Muscle of leg (tissue), 16 donors: ENCODE results near the gene IL1RAP. TPM values are rescaled to one million over a fixed set of nuclear protein-coding genes. Genes with fewer than 3 reads are reported as not detected.
"Not testable (repeated sequence)": the region's sequence is repeated elsewhere in the genome, so short reads cannot be mapped to it uniquely, and the experiment has no call there.

Experiments used
- DNase-seq: peaks from one replicate; pipeline ENCODE4 v3.0.0; 2013
- H3K27ac ChIP-seq: one replicate; pipeline ENCODE4 v1.5.1; 2013; ENCODE audit warnings: mild to moderate bottlenecking, low read length, control low read depth
- H3K27me3 ChIP-seq: one replicate; pipeline ENCODE4 v1.6.1; 2013; ENCODE audit warnings: low read length; ENCODE audit not compliant: control insufficient read depth, insufficient read depth
- H3K36me3 ChIP-seq: one replicate; pipeline ENCODE4 v1.6.1; 2013; ENCODE audit warnings: low read length; ENCODE audit not compliant: control insufficient read depth, insufficient read depth
- H3K4me1 ChIP-seq: one replicate; pipeline ENCODE4 v1.6.1; 2013; ENCODE audit warnings: low read length; ENCODE audit not compliant: control insufficient read depth, insufficient read depth
- H3K4me3 ChIP-seq: one replicate; pipeline ENCODE4 v1.5.1; 2013; ENCODE audit warnings: low read length, control low read depth
- H3K9me3 ChIP-seq: replicated peaks from 2 replicates; pipeline ENCODE4 v1.6.1; 2013; ENCODE audit warnings: low read depth, low read length; ENCODE audit not compliant: control insufficient read depth
- WGBS: methylation state at CpG from one replicate; pipeline ENCODE4 v1.1.5; 2013; ENCODE audit warnings: missing lambda C conversion rate; ENCODE audit not compliant: insufficient coverage; 5-methylcytosine and 5-hydroxymethylcytosine counted together
- long read RNA-seq, 11 donors: transcript quantifications; one replicate each; lab custom pipeline, GENCODE V29; 2026
- polyA plus RNA-seq, 8 donors: library from polyadenylated mRNA; unstranded; fragments of 120-200 nt; gene quantifications; one replicate each; pipeline versions ENCODE4 v1.2.1 to v1.2.3, GENCODE V29; 2013; ENCODE audit warnings: inconsistent platforms in 1 of 8, low replicate concordance in 1 of 8; ENCODE audit not compliant: insufficient read length in 8 of 8, insufficient read depth in 1 of 8
- total RNA-seq: library from RNA; stranded (reverse); fragments of 120-200 nt; gene quantifications from one replicate; pipeline ENCODE4 v1.2.4, GENCODE V29; 2013

IL1RAP gene, protein sequence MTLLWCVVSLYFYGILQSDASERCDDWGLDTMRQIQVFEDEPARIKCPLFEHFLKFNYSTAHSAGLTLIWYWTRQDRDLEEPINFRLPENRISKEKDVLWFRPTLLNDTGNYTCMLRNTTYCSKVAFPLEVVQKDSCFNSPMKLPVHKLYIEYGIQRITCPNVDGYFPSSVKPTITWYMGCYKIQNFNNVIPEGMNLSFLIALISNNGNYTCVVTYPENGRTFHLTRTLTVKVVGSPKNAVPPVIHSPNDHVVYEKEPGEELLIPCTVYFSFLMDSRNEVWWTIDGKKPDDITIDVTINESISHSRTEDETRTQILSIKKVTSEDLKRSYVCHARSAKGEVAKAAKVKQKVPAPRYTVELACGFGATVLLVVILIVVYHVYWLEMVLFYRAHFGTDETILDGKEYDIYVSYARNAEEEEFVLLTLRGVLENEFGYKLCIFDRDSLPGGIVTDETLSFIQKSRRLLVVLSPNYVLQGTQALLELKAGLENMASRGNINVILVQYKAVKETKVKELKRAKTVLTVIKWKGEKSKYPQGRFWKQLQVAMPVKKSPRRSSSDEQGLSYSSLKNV
- 15.4 TPM for total RNA-seq
- 10 to 100 TPM in 6 of 8 donors, 1 to 10 TPM in 2; 9.5 to 18.8 (median 14.0) TPM for polyA plus RNA-seq
- long read RNA-seq, donor 1, full-length matches to known transcripts: 2 of 2 reads
- long read RNA-seq, donor 1, partial matches to known transcripts: 0 of 2 reads
- long read RNA-seq, donor 1, other reads (novel, unspliced or antisense): 0 of 2 reads
- long read RNA-seq, donor 2: 0 reads
- long read RNA-seq, donor 3, full-length matches to known transcripts: 3 of 3 reads
- long read RNA-seq, donor 3, partial matches to known transcripts: 0 of 3 reads
- long read RNA-seq, donor 3, other reads (novel, unspliced or antisense): 0 of 3 reads
- long read RNA-seq, donor 4, full-length matches to known transcripts: 2 of 2 reads
- long read RNA-seq, donor 4, partial matches to known transcripts: 0 of 2 reads
- long read RNA-seq, donor 4, other reads (novel, unspliced or antisense): 0 of 2 reads
- long read RNA-seq, donor 5, full-length matches to known transcripts: 5 of 5 reads
- long read RNA-seq, donor 5, partial matches to known transcripts: 0 of 5 reads
- long read RNA-seq, donor 5, other reads (novel, unspliced or antisense): 0 of 5 reads
- long read RNA-seq, donor 6, full-length matches to known transcripts: 2 of 2 reads
- long read RNA-seq, donor 6, partial matches to known transcripts: 0 of 2 reads
- long read RNA-seq, donor 6, other reads (novel, unspliced or antisense): 0 of 2 reads
- long read RNA-seq, donor 7, full-length matches to known transcripts: 6 of 6 reads
- long read RNA-seq, donor 7, partial matches to known transcripts: 0 of 6 reads
- long read RNA-seq, donor 7, other reads (novel, unspliced or antisense): 0 of 6 reads
- long read RNA-seq, donor 8, full-length matches to known transcripts: 1 of 14 reads
- long read RNA-seq, donor 8, partial matches to known transcripts: 13 of 14 reads
- long read RNA-seq, donor 8, other reads (novel, unspliced or antisense): 0 of 14 reads
- long read RNA-seq, donor 9, full-length matches to known transcripts: 2 of 2 reads
- long read RNA-seq, donor 9, partial matches to known transcripts: 0 of 2 reads
- long read RNA-seq, donor 9, other reads (novel, unspliced or antisense): 0 of 2 reads
- long read RNA-seq, donor 10, full-length matches to known transcripts: 2 of 2 reads
- long read RNA-seq, donor 10, partial matches to known transcripts: 0 of 2 reads
- long read RNA-seq, donor 10, other reads (novel, unspliced or antisense): 0 of 2 reads
- long read RNA-seq, donor 11, full-length matches to known transcripts: 2 of 2 reads
- long read RNA-seq, donor 11, partial matches to known transcripts: 0 of 2 reads
- long read RNA-seq, donor 11, other reads (novel, unspliced or antisense): 0 of 2 reads

DNA sequence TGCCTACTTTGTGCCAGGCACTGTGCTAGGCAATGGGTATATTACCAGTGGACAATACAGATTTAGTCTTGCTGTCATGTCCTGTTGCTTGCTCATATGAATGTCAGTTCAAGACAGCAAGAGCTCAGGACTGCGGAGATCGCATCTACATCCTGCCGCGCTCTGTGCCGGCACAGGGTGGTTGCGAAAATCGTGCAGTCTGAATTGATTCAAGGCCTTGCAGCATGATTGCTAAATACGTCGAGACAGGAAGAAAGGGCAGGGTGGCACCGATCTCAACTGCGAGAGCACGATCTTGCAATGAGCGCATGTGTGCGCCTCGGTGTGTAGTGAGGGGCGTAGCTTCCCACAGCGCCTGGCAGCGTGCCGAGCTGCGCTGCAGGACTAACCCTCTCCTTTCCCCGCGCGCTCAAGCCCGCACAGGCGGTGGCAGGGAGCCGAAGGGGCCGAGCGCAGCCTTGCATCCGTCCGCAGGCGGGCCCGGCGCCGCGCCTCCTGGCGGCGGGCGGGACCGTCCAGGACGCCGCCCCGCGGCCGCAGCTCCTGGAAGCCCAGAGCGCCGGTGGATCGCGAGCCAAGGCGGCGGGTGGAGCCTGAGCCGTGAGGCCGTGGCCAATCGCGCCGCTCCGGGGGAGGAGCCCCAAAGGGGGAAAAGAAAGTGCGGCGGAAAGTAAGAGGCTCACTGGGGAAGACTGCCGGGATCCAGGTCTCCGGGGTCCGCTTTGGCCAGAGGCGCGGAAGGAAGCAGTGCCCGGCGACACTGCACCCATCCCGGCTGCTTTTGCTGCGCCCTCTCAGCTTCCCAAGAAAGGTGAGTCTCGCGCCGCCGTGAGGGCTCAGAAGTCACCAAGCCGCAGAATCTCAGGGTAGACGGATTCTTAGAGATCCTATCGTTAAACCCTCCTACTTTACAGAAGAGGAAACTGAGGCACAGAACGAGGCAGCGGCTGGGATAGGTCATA lies at the start of gene IL1RAP:
TSS of gene IL1RAP (plus strand) at position 677 of the 962 bp plus-strand sequence. CDS start 50,205 bp downstream, outside the sequence.
- peak; percentile 97 for DNase-seq
- Histone ChIP-seq H3K9me3 (no peaks in the 10 kb centered on the region), H3K27ac (peak within 1 kb of the TSS; percentile 74), H3K4me1 (peaks cover 3% of the 10 kb centered on the region), H3K36me3 (no peaks in the 10 kb centered on the region), H3K27me3 (no peaks in the 10 kb centered on the region), H3K4me3 (peak within 1 kb of the TSS; percentile 86)
- under 1% methylated on average over 70 of the region's 76 CpGs for WGBS

DNA sequence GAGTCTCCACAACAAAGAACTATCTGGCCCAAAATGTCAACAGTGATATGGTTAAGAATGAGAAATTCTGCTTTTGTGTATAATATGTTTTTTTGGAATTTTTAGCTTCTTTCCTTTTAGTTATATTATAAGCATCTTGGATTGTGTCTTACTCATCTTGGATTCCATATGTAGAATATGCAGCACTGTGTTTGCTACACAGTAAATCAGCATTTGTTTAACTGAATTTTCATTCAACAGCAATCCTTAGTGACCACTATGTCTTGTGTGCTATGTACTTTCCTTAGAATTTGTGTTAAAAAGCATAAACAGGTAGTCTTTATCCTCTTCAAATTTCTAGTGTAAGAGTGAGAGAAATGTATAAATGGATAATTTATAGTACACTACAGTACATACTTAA lies 46.0 kb upstream of the IL1RAP start:
- H3K27me3 ChIP-seq: no peaks in the 10 kb centered on the region
- no peaks in the 10 kb centered on the region for H3K36me3 ChIP-seq
- no peak overlapping the region for H3K4me3 ChIP-seq
- no peaks in the 10 kb centered on the region for H3K9me3 ChIP-seq
- H3K27ac ChIP-seq: no peak overlapping the region
- no peaks in the 10 kb centered on the region for H3K4me1 ChIP-seq
- DNase-seq: no peak

GRCh38 chr3:190473261-190473660 lies 40.6 kb upstream of the IL1RAP start:
- not testable (repeated sequence) for DNase-seq, H3K4me1 ChIP-seq, H3K27me3 ChIP-seq, H3K4me3 ChIP-seq, H3K36me3 ChIP-seq, H3K27ac ChIP-seq, H3K9me3 ChIP-seq
- 94% methylated on average over 9 of the region's 25 CpGs for WGBS

DNA sequence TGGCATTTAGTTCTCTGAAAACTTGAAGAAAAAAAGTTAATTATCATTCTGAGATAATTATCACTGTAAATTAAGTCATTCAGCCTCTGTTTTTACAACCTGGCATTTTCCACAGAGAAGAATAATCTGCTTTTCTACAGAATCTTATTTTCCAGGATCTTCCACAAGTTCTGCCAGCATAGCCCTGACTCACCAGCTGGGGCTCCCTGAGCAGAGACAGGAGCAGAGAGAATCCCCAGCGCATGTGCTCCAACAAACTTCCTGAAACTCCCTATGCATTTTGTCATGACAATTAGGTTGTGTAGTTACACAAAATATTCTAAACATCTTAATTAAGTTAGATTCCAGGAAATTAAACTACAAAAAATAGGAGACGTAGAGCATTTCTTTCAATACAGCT lies 32.1 kb upstream of the IL1RAP start:
- Histone ChIP-seq H3K4me1 (peaks cover 2% of the 10 kb centered on the region), H3K27me3 (no peaks in the 10 kb centered on the region), H3K9me3 (no peaks in the 10 kb centered on the region), H3K4me3 (no peak overlapping the region), H3K36me3 (no peaks in the 10 kb centered on the region), H3K27ac (no peak overlapping the region)
- WGBS: no CpG with 5 or more reads among the region's 2 CpGs
- DNase-seq: no peak

DNA sequence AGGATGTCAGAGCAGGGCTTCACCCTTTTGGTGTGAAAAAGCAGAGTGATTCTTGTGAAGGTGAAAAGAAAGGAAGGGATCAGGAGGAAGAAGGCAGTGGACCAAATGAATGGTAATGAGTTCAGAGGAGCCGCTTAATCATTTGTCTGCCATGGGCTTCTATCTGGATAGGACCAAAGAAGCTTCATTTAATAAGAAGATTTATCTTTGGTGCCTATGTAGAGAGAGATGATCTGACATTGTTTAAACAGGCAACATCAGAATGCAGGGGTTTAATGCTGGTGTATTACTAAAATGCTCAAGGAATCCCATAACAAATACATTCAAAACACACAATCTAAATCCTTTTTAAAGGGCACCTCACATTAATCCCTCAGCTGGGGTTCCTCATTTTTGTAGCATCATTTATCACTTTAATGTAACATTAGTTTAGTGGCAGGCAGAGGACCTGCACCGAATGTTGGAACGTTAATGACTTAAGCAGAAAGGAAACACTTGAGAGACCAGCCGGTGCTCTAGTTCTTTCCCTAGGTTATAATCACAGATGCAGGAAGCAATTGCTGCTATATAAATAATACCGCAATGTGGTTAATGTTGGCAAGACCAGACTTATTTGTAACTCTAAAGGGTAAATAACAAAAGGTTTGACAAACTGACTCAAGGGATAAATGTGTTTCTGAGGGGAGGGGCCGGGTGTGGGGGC lies 27.9 kb upstream of the IL1RAP start:
- peak; percentile 43 for DNase-seq

GRCh38 chr3:190486533-190486864 lies 27.4 kb upstream of the IL1RAP start:
- DNase-seq: no peak
- Histone ChIP-seq H3K27ac (no peak overlapping the region), H3K4me1 (peaks cover 2% of the 10 kb centered on the region), H3K4me3 (no peak overlapping the region), H3K9me3 (no peaks in the 10 kb centered on the region), H3K27me3 (peaks cover 2% of the 10 kb centered on the region), H3K36me3 (no peaks in the 10 kb centered on the region)
- WGBS: no CpG with 5 or more reads among the region's 1 CpG

More for the DNA sequence above, 27.9 kb upstream of the IL1RAP start:
- H3K27ac ChIP-seq: no peak overlapping the region
- H3K9me3 ChIP-seq: no peaks in the 10 kb centered on the region
- WGBS: 21% methylated on average over 4 of the region's 6 CpGs
- no peaks in the 10 kb centered on the region for H3K36me3 ChIP-seq
- no peak overlapping the region for H3K4me3 ChIP-seq
- H3K27me3 ChIP-seq: peaks cover 2% of the 10 kb centered on the region
- H3K4me1 ChIP-seq: peaks cover 2% of the 10 kb centered on the region

DNA sequence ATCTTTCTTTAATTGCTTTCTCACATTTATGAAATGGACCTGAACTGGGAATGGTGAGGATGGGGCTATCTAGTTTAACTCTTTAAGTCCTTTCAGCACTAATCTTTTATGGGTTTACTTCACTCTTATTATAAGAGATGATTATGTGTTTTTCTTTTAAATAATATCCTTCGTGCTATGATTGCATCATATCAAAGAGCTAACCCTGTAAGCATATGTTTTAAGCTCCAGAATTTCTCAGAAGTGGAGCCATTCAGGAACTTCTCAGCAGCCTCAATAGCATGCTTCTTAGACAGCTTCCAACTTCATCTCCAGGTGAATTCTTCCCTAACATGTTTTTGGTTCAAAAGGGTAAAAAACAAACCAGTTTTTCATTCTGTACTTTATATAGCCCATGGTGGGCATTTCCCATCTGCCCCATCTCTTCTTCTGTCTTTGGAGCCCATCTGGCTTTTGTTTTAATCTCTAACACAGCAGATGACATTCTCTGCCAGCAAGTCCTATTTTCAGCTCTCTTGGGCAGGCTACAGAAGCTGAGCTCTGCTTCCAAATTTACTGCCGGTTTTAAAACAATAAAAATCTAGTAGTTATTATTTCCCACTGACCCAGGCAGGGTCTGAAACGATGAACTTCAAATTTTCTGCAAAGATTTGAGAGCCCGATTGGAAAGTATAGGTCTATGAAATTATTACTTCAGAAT lies 26.8 kb upstream of the IL1RAP start:
- Histone ChIP-seq H3K27ac (no peak overlapping the region), H3K9me3 (no peaks in the 10 kb centered on the region), H3K27me3 (peaks cover 2% of the 10 kb centered on the region), H3K4me1 (peaks cover 2% of the 10 kb centered on the region), H3K4me3 (no peak overlapping the region), H3K36me3 (no peaks in the 10 kb centered on the region)
- WGBS: no CpG with 5 or more reads among the region's 4 CpGs
- no peak for DNase-seq
